Measurements from ENCODE around the gene RBM4. TPM values are rescaled to one million over a fixed set of nuclear protein-coding genes. Genes with fewer than 3 reads are reported as not detected.

RBM4 gene
- total and polyA plus RNA-seq, 8 donors, result 44.3 to 136 (median 94.4) TPM

- TF ChIP-seq EP300 (IDR thresholded peaks at IDR 0.05), result no peak
- TF ChIP-seq CTCF (IDR thresholded peaks at IDR 0.05), result no peak
- TF ChIP-seq POLR2AphosphoS5 (IDR thresholded peaks at IDR 0.05), result no peak
- TF ChIP-seq POLR2A (IDR thresholded peaks at IDR 0.05), result no peak
These were observed 14.6 kb downstream of the RBM4 start for GRCh38 chr11:66653123-66653522.

GRCh38 chr11:66659763-66660162 lies 21.3 kb downstream of the RBM4 start:
- WGBS, 5 donors, result 19 to 32% (median 27%) methylated on average over 2 of the region's 2 CpGs
- Histone ChIP-seq H3K27me3 (no peaks in the 10 kb centered on the region), H3K9me3 (no peaks in the 10 kb centered on the region), H3K27ac (no peak overlapping the region), H3K36me3 (peaks cover 22 to 93% (median 92%) of the 10 kb centered on the region in 4 donors), H3K4me3 (no peak overlapping the region), H3K4me1 (peaks cover 0 to 14% (median 2%) of the 10 kb centered on the region in 4 donors)
- intact Hi-C loops (cut with DNase I; ENCODE audit: low total_unique reads), result no loop called here
- TF ChIP-seq POLR2AphosphoS5 (IDR thresholded peaks at IDR 0.05) (no peak), EP300 (IDR thresholded peaks at IDR 0.05) (no peak), POLR2A (IDR thresholded peaks at IDR 0.05) (no peak)
- no peak for DNase-seq

More at GRCh38 chr11:66653123-66653522, 14.6 kb downstream of the RBM4 start:
- no peaks in the 10 kb centered on the region for H3K27me3 ChIP-seq
- H3K4me3 ChIP-seq, result no peak overlapping the region
- DNase-seq, result no peak
- no peaks in the 10 kb centered on the region for H3K9me3 ChIP-seq
- WGBS, 5 donors, result 88 to 94% (median 88%) methylated on average over 6 of the region's 6 CpGs
- H3K4me1 ChIP-seq, result peaks cover 0 to 18% (median 7%) of the 10 kb centered on the region in 4 donors
- H3K36me3 ChIP-seq, result peaks cover 16 to 93% (median 90%) of the 10 kb centered on the region in 4 donors
- no peak overlapping the region for H3K27ac ChIP-seq
- intact Hi-C loops (cut with DNase I; ENCODE audit: low total_unique reads), result no loop called here

GRCh38 chr11:66663741-66664296 lies 25.3 kb downstream of the RBM4 start:
- peaks cover 49 to 96% (median 95%) of the 10 kb centered on the region in 4 donors for H3K36me3 ChIP-seq
- no peaks in the 10 kb centered on the region for H3K9me3 ChIP-seq
- no peak overlapping the region for H3K27ac ChIP-seq
- no peak for TF ChIP-seq EP300 (IDR thresholded peaks at IDR 0.05)
- TF ChIP-seq POLR2A (IDR thresholded peaks at IDR 0.05), result no peak
- TF ChIP-seq CTCF (IDR thresholded peaks at IDR 0.05), result no peak
- TF ChIP-seq POLR2AphosphoS5 (IDR thresholded peaks at IDR 0.05), result no peak
- peaks cover 0 to 39% (median 3%) of the 10 kb centered on the region in 4 donors for H3K4me1 ChIP-seq
- 92 to 100% (median 100%) methylated on average over 1 of the region's 1 CpG for WGBS, 5 donors
- intact Hi-C loops (cut with DNase I; ENCODE audit: low total_unique reads), result no loop called here
- DNase-seq, result no peak
- no peaks in the 10 kb centered on the region for H3K27me3 ChIP-seq
- no peak overlapping the region for H3K4me3 ChIP-seq

GRCh38 chr11:66665369-66665768 lies 26.9 kb downstream of the RBM4 start:
- H3K36me3 ChIP-seq, result peaks cover 50 to 91% (median 88%) of the 10 kb centered on the region in 4 donors
- H3K4me1 ChIP-seq, result peaks cover 0 to 52% (median 4%) of the 10 kb centered on the region in 4 donors
- H3K4me3 ChIP-seq, result no peak overlapping the region
- DNase-seq, result no peak
- TF ChIP-seq POLR2A (IDR thresholded peaks at IDR 0.05), result no peak
- WGBS, 5 donors, result 90 to 93% (median 92%) methylated on average over 11 of the region's 11 CpGs
- H3K9me3 ChIP-seq, result no peaks in the 10 kb centered on the region
- H3K27ac ChIP-seq, result no peak overlapping the region
- intact Hi-C loops (cut with DNase I; ENCODE audit: low total_unique reads), result no loop called here
- no peaks in the 10 kb centered on the region for H3K27me3 ChIP-seq

- TF ChIP-seq POLR2A (IDR thresholded peaks at IDR 0.05), result no peak
- peaks cover 5 to 79% (median 31%) of the 10 kb centered on the region in 4 donors for H3K4me1 ChIP-seq
- DNase-seq, result no peak
- no peaks in the 10 kb centered on the region for H3K27me3 ChIP-seq
- intact Hi-C loops (cut with DNase I; ENCODE audit: low total_unique reads), result no loop called here
- 77 to 83% (median 78%) methylated on average over 5 of the region's 5 CpGs for WGBS, 5 donors
- no peak overlapping the region for H3K4me3 ChIP-seq
- no peaks in the 10 kb centered on the region for H3K9me3 ChIP-seq
- H3K27ac ChIP-seq, result no peak overlapping the region
- peaks cover 26 to 43% (median 34%) of the 10 kb centered on the region in 4 donors for H3K36me3 ChIP-seq
These were observed 32.3 kb downstream of the RBM4 start for GRCh38 chr11:66670816-66671215.

- intact Hi-C loops (cut with DNase I; ENCODE audit: low total_unique reads), result no loop called here
- Histone ChIP-seq H3K27me3 (no peaks in the 10 kb centered on the region), H3K4me1 (peaks cover 17 to 70% (median 48%) of the 10 kb centered on the region in 4 donors), H3K4me3 (peak overlapping the region in 1 of 4 donors; percentile 68), H3K9me3 (no peaks in the 10 kb centered on the region), H3K27ac (no peak overlapping the region), H3K36me3 (peaks cover 0 to 6% (median 0%) of the 10 kb centered on the region in 4 donors)
- DNase-seq, result no peak
- 77 to 89% (median 87%) methylated on average over 2 of the region's 2 CpGs for WGBS, 5 donors
- TF ChIP-seq CTCF (IDR thresholded peaks at IDR 0.05) (no peak), POLR2A (IDR thresholded peaks at IDR 0.05) (no peak), EP300 (IDR thresholded peaks at IDR 0.05) (no peak), POLR2AphosphoS5 (IDR thresholded peaks at IDR 0.05) (no peak)
These were observed 36.6 kb downstream of the RBM4 start for GRCh38 chr11:66674964-66675602.
